Keratinocyte (primary cell): Measurements from ENCODE around the gene FNDC3B. TPM values are rescaled to one million over a fixed set of nuclear protein-coding genes. Genes with fewer than 3 reads are reported as not detected.
"Not testable (repeated sequence)": the region's sequence is repeated elsewhere in the genome, so short reads cannot be mapped to it uniquely, and the experiment has no call there.

Experiments
- DNase-seq: peaks from one replicate; pipeline ENCODE4 v3.0.0-alpha.2; 2011; ENCODE audit warnings: low read depth, missing footprints, low spot score
- FAIRE-seq: peaks from 2 replicates; lab custom pipeline; 2011; peaks lifted over from hg19 to GRCh38; lab: Jason Lieb, UNC
- H2AFZ ChIP-seq: 2 replicates; pipeline ENCODE4 v1.6.0; 2012; ENCODE audit warnings: low read length, control low read depth, inconsistent platforms; ENCODE audit not compliant: control insufficient read depth
- H3K27ac ChIP-seq: 2 replicates; pipeline ENCODE4 v1.5.1; 2011; ENCODE audit warnings: low read length; ENCODE audit not compliant: control insufficient read depth, insufficient read depth
- H3K27me3 ChIP-seq: 3 replicates; pipeline ENCODE4 v1.6.0; 2011; ENCODE audit warnings: low read length; ENCODE audit not compliant: control insufficient read depth, insufficient read depth; ENCODE audit errors: extremely low read depth
- H3K36me3 ChIP-seq, 2 experiments: 2 replicates in 1 of 2; 3 replicates in 1 of 2; pipeline ENCODE4 v1.5.1; 2011; ENCODE audit warnings: low read length in 2 of 2, mild to moderate bottlenecking in 1 of 2; ENCODE audit not compliant: control insufficient read depth in 2 of 2, insufficient read depth in 2 of 2; ENCODE audit errors: extremely low read depth in 1 of 2
- H3K4me1 ChIP-seq: 3 replicates; pipeline ENCODE4 v1.5.1; 2011; ENCODE audit warnings: low read length; ENCODE audit not compliant: control insufficient read depth, insufficient read depth; ENCODE audit errors: extremely low read depth
- H3K4me2 ChIP-seq: 3 replicates; pipeline ENCODE4 v1.6.0; 2011; ENCODE audit warnings: low read depth, low read length; ENCODE audit not compliant: control insufficient read depth, insufficient read depth; ENCODE audit errors: extremely low read depth
- H3K4me3 ChIP-seq, 3 experiments: fragments of 200-600 bp in 1 of 3; sonication (generic) in 1 of 3; 2 replicates in 2 of 3; 3 replicates in 1 of 3; pipeline ENCODE4 v1.5.1; 2011 to 2016; ENCODE audit warnings: low read length in 3 of 3, mild to moderate bottlenecking in 3 of 3, control low read depth in 2 of 3, inconsistent platforms in 1 of 3, low read depth in 1 of 3, mixed read lengths in 1 of 3, mixed run types in 1 of 3, moderate library complexity in 1 of 3; ENCODE audit not compliant: control insufficient read depth in 2 of 3, insufficient read depth in 2 of 3; ENCODE audit errors: extremely low read depth in 1 of 3
- H3K79me2 ChIP-seq: 2 replicates; pipeline ENCODE4 v1.6.0; 2012; ENCODE audit warnings: low read length; ENCODE audit not compliant: control insufficient read depth, insufficient read depth
- H3K9ac ChIP-seq: 3 replicates; pipeline ENCODE4 v1.6.0; 2011; ENCODE audit warnings: low read length; ENCODE audit not compliant: control insufficient read depth, insufficient read depth; ENCODE audit errors: extremely low read depth
- H3K9me1 ChIP-seq: 3 replicates; pipeline ENCODE4 v1.6.0; 2011; ENCODE audit warnings: low read length; ENCODE audit not compliant: control insufficient read depth, insufficient read depth; ENCODE audit errors: extremely low read depth
- H3K9me3 ChIP-seq: 2 replicates; pipeline ENCODE4 v1.5.1; 2012; ENCODE audit warnings: low read depth, low read length; ENCODE audit not compliant: control insufficient read depth
- H4K20me1 ChIP-seq: 3 replicates; pipeline ENCODE4 v1.6.0; 2011; ENCODE audit warnings: low read length; ENCODE audit not compliant: control insufficient read depth, insufficient read depth; ENCODE audit errors: extremely low read depth
- CTCF ChIP-seq, 3 experiments: IDR thresholded peaks in 1 of 3; conservative IDR thresholded peaks in 1 of 3; optimal IDR thresholded peaks in 1 of 3; 2 replicates in 2 of 3; 3 replicates in 1 of 3; pipeline versions ENCODE3 to v1.5.1; 2011; ENCODE audit warnings: low read length in 3 of 3, mild to moderate bottlenecking in 3 of 3, moderate library complexity in 2 of 3, control low read depth in 1 of 3, inconsistent platforms in 1 of 3; ENCODE audit not compliant: insufficient read depth in 2 of 3; ENCODE audit errors: extremely low read depth in 1 of 3
- EZH2 ChIP-seq: IDR thresholded peaks from one replicate; pipeline ENCODE4 v1.6.1; 2012; ENCODE audit warnings: inconsistent platforms, mild to moderate bottlenecking, low read length, moderate library complexity
- dilution Hi-C: fragments of 300-500 bp; cut with MboI; formaldehyde crosslinking; loops from one replicate; pipeline ENCODE4 v1.7.0; 2020; ENCODE audit warnings: low sequenced_read_pairs; ENCODE audit not compliant: extremely low pct_ligation_motif_present
- polyA plus RNA-seq, 5 experiments: library from polyadenylated mRNA; depleted of rRNA in 3 of 5; stranded (reverse) in 3 of 5; stranded (forward) in 1 of 5; unstranded in 1 of 5; fragments of >200 nt; gene quantifications; 1 replicate in 1 of 5; 2 replicates in 3 of 5; 3 replicates in 1 of 5; pipeline versions ENCODE4 v1.2.1 to v1.2.3, GENCODE V29; 2011 to 2012; ENCODE audit warnings: missing spikeins in 2 of 5, low read depth in 1 of 5, low replicate concordance in 1 of 5

Gene FNDC3B
- polyA plus RNA-seq, 1 donor (not counting 4 experiments of a cell fraction or from before 2014, with no cell fraction given), result 31.4 TPM

GRCh38 chr3:172241405-172241804 lies 202.0 kb downstream of the FNDC3B start:
- peaks cover 14% of the 10 kb centered on the region for H3K4me1 ChIP-seq
- H3K36me3 ChIP-seq, result peaks cover 4 to 7% of the 10 kb centered on the region in 2 experiments
- H3K9me1 ChIP-seq, result peaks cover 5% of the 10 kb centered on the region
- no peak overlapping the region for H2AFZ ChIP-seq
- no peak overlapping the region for H3K4me2 ChIP-seq
- H3K27me3 ChIP-seq, result no peaks in the 10 kb centered on the region
- peaks cover 28% of the 10 kb centered on the region for H3K79me2 ChIP-seq
- H3K9ac ChIP-seq, result no peak overlapping the region
- peaks cover 10% of the 10 kb centered on the region for H3K9me3 ChIP-seq
- FAIRE-seq (no peak), DNase-seq (no peak)
- dilution Hi-C loops, result no loop called here
- no peak overlapping the region for H3K27ac ChIP-seq
- H4K20me1 ChIP-seq, result no peaks in the 10 kb centered on the region
- TF ChIP-seq CTCF (optimal IDR thresholded peaks at IDR 0.05 in 1 of 3, IDR thresholded peaks at IDR 0.05 in 1 of 3, conservative IDR thresholded peaks at IDR 0.05 in 1 of 3; ENCODE audit: extremely low read depth in 1 of 3, insufficient read depth in 2 of 3, low read length in 3 of 3) (no peak), EZH2 (no peak)
- H3K4me3 ChIP-seq, result no peak overlapping the region

GRCh38 chr3:172242471-172242870 lies 203.1 kb downstream of the FNDC3B start:
- FAIRE-seq, H3K9me3 ChIP-seq, DNase-seq, H3K9me1 ChIP-seq, H4K20me1 ChIP-seq, H3K4me3 ChIP-seq, H3K9ac ChIP-seq, H3K27ac ChIP-seq, H3K27me3 ChIP-seq, dilution Hi-C loops, H3K4me2 ChIP-seq, H3K36me3 ChIP-seq, H2AFZ ChIP-seq: not testable (repeated sequence)
- peaks cover 18% of the 10 kb centered on the region for H3K4me1 ChIP-seq
- H3K79me2 ChIP-seq, result peaks cover 28% of the 10 kb centered on the region

DNA sequence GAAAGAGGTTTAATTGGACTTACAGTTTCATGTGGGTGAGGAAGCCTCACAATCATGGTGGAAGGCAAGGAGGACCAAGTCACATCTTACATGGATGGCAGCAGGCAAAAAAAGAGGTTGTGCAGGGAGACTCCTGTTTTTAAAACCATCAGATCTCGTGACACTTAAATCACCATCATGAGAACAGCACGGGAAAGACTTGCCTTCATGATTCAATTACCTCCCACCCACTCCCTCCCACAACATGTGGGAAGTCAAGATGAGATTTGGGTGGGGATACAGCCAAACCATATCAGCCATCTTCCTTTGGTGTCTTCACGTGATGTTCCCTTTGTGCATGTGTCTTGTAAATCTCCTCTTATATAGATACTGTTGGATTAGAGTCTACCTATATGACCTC lies 204.0 kb downstream of the FNDC3B start:
- H2AFZ ChIP-seq, H3K4me3 ChIP-seq, DNase-seq, FAIRE-seq, H3K9me1 ChIP-seq, H3K27me3 ChIP-seq, H3K9ac ChIP-seq, dilution Hi-C loops, H3K9me3 ChIP-seq, H4K20me1 ChIP-seq: not testable (repeated sequence)
- H3K79me2 ChIP-seq, result peaks cover 28% of the 10 kb centered on the region
- peak overlapping the region; percentile 44 for H3K27ac ChIP-seq
- peaks cover 12 to 13% of the 10 kb centered on the region in 2 experiments for H3K36me3 ChIP-seq
- peaks cover 18% of the 10 kb centered on the region for H3K4me1 ChIP-seq
- peak overlapping the region; percentile 31 for H3K4me2 ChIP-seq
